GM23338 (cell line): ENCODE results near the gene TMEM30A.
A peak's percentile ranks its signal among the peaks of the same experiment; 100 is the strongest.

Source experiments
- CREB1 ChIP-seq: fragments of 250-450 bp; sonication (Bioruptor Pico); IDR thresholded peaks from 2 replicates; pipeline ENCODE4 v1.5.0; 2020; ENCODE audit warnings: low read depth, mild to moderate bottlenecking, moderate library complexity
- CTCF ChIP-seq, 2 experiments: fragments of 200-600 bp in 1 of 2; sonication (generic) in 1 of 2; conservative IDR thresholded peaks; 2 replicates each; pipeline versions ENCODE4 v1.5.1 to v1.6.1; 2016 to 2017; ENCODE audit warnings: antibody characterized with exemption in 2 of 2, low read depth in 2 of 2, mild to moderate bottlenecking in 2 of 2, moderate library complexity in 1 of 2
- ETS1 ChIP-seq: IDR thresholded peaks from 2 replicates; pipeline ENCODE4 v1.6.1; 2016; ENCODE audit warnings: antibody characterized with exemption
- EZH2 ChIP-seq: fragments of 200-600 bp; sonication (generic); IDR thresholded peaks from one replicate; pipeline ENCODE4 v1.8.0; 2017; ENCODE audit warnings: antibody characterized with exemption, mild to moderate bottlenecking, low read depth; ENCODE audit not compliant: unreplicated experiment
- EZH2phosphoT487 ChIP-seq: fragments of 200-600 bp; sonication (generic); IDR thresholded peaks from one replicate; pipeline ENCODE4 v1.8.1; 2018; ENCODE audit warnings: antibody characterized with exemption; ENCODE audit not compliant: unreplicated experiment
- JUNB ChIP-seq: IDR thresholded peaks from one replicate; pipeline ENCODE4 v1.6.1; 2016; ENCODE audit warnings: antibody characterized with exemption; ENCODE audit not compliant: unreplicated experiment
- POLR2AphosphoS5 ChIP-seq: IDR thresholded peaks from 2 replicates; pipeline ENCODE4 v1.6.1; 2016; ENCODE audit warnings: antibody characterized with exemption, low read depth
- STAT1 ChIP-seq: IDR thresholded peaks from one replicate; pipeline ENCODE4 v1.6.1; 2016; ENCODE audit warnings: antibody characterized with exemption; ENCODE audit not compliant: unreplicated experiment
- ZNF114 ChIP-seq: fragments of 250-450 bp; sonication (Bioruptor Pico); IDR thresholded peaks from 2 replicates; pipeline ENCODE4 v1.5.0; 2020; ENCODE audit warnings: mild to moderate bottlenecking, moderate library complexity
- ZNF331 ChIP-seq: fragments of 250-450 bp; sonication (Bioruptor Pico); IDR thresholded peaks from 2 replicates; pipeline ENCODE4 v1.5.0; 2020; ENCODE audit warnings: low read depth, mild to moderate bottlenecking, moderate library complexity
- TF ChIP-seq, protein P1 (sequence below): IDR thresholded peaks from one replicate; pipeline ENCODE4 v1.6.1; 2018; ENCODE audit warnings: antibody characterized with exemption; ENCODE audit not compliant: unreplicated experiment
- TF ChIP-seq, protein P2 (sequence below): fragments of 250-450 bp; sonication (Bioruptor Pico); IDR thresholded peaks from 2 replicates; pipeline ENCODE4 v1.5.0; 2020; ENCODE audit warnings: mild to moderate bottlenecking, moderate library complexity

GRCh38 chr6:75284632-75285282, at the start of gene TMEM30A:
- no peak for TF ChIP-seq CTCF (conservative IDR thresholded peaks at IDR 0.05; ENCODE audit: low read depth in 2 of 2)
- TF ChIP-seq EZH2: no peak
- peak; percentile 91 for TF ChIP-seq POLR2AphosphoS5
- TF ChIP-seq EZH2phosphoT487: no peak
- no peak for TF ChIP-seq JUNB
- TF ChIP-seq ETS1: peak; percentile 63; the same call in 1 of the 2 replicates
- TF ChIP-seq, protein P1, sequence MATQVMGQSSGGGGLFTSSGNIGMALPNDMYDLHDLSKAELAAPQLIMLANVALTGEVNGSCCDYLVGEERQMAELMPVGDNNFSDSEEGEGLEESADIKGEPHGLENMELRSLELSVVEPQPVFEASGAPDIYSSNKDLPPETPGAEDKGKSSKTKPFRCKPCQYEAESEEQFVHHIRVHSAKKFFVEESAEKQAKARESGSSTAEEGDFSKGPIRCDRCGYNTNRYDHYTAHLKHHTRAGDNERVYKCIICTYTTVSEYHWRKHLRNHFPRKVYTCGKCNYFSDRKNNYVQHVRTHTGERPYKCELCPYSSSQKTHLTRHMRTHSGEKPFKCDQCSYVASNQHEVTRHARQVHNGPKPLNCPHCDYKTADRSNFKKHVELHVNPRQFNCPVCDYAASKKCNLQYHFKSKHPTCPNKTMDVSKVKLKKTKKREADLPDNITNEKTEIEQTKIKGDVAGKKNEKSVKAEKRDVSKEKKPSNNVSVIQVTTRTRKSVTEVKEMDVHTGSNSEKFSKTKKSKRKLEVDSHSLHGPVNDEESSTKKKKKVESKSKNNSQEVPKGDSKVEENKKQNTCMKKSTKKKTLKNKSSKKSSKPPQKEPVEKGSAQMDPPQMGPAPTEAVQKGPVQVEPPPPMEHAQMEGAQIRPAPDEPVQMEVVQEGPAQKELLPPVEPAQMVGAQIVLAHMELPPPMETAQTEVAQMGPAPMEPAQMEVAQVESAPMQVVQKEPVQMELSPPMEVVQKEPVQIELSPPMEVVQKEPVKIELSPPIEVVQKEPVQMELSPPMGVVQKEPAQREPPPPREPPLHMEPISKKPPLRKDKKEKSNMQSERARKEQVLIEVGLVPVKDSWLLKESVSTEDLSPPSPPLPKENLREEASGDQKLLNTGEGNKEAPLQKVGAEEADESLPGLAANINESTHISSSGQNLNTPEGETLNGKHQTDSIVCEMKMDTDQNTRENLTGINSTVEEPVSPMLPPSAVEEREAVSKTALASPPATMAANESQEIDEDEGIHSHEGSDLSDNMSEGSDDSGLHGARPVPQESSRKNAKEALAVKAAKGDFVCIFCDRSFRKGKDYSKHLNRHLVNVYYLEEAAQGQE: no peak
- TF ChIP-seq CREB1 (CRISPR knock-in tag): no peak; the same call in 1 of the 2 replicates
- TF ChIP-seq, protein P2, sequence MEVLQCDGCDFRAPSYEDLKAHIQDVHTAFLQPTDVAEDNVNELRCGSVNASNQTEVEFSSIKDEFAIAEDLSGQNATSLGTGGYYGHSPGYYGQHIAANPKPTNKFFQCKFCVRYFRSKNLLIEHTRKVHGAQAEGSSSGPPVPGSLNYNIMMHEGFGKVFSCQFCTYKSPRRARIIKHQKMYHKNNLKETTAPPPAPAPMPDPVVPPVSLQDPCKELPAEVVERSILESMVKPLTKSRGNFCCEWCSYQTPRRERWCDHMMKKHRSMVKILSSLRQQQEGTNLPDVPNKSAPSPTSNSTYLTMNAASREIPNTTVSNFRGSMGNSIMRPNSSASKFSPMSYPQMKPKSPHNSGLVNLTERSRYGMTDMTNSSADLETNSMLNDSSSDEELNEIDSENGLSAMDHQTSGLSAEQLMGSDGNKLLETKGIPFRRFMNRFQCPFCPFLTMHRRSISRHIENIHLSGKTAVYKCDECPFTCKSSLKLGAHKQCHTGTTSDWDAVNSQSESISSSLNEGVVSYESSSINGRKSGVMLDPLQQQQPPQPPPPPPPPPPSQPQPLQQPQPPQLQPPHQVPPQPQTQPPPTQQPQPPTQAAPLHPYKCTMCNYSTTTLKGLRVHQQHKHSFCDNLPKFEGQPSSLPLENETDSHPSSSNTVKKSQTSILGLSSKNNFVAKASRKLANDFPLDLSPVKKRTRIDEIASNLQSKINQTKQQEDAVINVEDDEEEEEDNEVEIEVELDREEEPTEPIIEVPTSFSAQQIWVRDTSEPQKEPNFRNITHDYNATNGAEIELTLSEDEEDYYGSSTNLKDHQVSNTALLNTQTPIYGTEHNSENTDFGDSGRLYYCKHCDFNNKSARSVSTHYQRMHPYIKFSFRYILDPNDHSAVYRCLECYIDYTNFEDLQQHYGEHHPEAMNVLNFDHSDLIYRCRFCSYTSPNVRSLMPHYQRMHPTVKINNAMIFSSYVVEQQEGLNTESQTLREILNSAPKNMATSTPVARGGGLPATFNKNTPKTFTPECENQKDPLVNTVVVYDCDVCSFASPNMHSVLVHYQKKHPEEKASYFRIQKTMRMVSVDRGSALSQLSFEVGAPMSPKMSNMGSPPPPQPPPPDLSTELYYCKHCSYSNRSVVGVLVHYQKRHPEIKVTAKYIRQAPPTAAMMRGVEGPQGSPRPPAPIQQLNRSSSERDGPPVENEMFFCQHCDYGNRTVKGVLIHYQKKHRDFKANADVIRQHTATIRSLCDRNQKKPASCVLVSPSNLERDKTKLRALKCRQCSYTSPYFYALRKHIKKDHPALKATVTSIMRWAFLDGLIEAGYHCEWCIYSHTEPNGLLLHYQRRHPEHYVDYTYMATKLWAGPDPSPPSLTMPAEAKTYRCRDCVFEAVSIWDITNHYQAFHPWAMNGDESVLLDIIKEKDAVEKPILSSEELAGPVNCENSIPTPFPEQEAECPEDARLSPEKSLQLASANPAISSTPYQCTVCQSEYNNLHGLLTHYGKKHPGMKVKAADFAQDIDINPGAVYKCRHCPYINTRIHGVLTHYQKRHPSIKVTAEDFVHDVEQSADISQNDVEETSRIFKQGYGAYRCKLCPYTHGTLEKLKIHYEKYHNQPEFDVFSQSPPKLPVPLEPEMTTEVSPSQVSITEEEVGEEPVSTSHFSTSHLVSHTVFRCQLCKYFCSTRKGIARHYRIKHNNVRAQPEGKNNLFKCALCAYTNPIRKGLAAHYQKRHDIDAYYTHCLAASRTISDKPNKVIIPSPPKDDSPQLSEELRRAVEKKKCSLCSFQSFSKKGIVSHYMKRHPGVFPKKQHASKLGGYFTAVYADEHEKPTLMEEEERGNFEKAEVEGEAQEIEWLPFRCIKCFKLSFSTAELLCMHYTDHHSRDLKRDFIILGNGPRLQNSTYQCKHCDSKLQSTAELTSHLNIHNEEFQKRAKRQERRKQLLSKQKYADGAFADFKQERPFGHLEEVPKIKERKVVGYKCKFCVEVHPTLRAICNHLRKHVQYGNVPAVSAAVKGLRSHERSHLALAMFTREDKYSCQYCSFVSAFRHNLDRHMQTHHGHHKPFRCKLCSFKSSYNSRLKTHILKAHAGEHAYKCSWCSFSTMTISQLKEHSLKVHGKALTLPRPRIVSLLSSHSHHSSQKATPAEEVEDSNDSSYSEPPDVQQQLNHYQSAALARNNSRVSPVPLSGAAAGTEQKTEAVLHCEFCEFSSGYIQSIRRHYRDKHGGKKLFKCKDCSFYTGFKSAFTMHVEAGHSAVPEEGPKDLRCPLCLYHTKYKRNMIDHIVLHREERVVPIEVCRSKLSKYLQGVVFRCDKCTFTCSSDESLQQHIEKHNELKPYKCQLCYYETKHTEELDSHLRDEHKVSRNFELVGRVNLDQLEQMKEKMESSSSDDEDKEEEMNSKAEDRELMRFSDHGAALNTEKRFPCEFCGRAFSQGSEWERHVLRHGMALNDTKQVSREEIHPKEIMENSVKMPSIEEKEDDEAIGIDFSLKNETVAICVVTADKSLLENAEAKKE (CRISPR knock-in tag): no peak
- no peak for TF ChIP-seq ZNF114 (CRISPR knock-in tag)
- no peak for TF ChIP-seq STAT1
- TF ChIP-seq ZNF331: no peak
